B cell (primary cell): ENCODE results near the gene ELMO1. TPM values are rescaled to one million over a fixed set of nuclear protein-coding genes. Genes with fewer than 3 reads are reported as not detected.

Source experiments
- ATAC-seq: fragments of 200-7000 bp; cut with Tn5 transposase; one replicate; pipeline ENCODE4 v1.10.0; 2021; ENCODE audit warnings: low read depth, mild to moderate bottlenecking, moderate number of reproducible peaks, moderate library complexity
- CTCF ChIA-PET: fragments of 350-600 bp; sonication (Branson Sonifier 250); formaldehyde crosslinking; loops from one replicate; lab custom pipeline; 2021; ENCODE audit warnings: antibody characterized with exemption, inconsistent platforms; lab: Charles Lee
- POLR2A ChIA-PET: fragments of 350-600 bp; sonication (Branson Sonifier 250); formaldehyde crosslinking; loops from one replicate; lab custom pipeline; 2021; ENCODE audit warnings: antibody characterized with exemption; lab: Charles Lee
- DNase-seq: peaks from one replicate; pipeline ENCODE4 v3.0.0; 2013
- H2AFZ ChIP-seq: 2 replicates; pipeline ENCODE4 v1.6.1; 2012; ENCODE audit warnings: mild to moderate bottlenecking, low read depth, low read length; ENCODE audit not compliant: insufficient read depth, poor library complexity, severe bottlenecking
- H3K27ac ChIP-seq, 2 donors: 1 replicate in 1 of 2; 2 replicates in 1 of 2; pipeline ENCODE4 v1.5.1; 2012 to 2013; ENCODE audit warnings: low read length in 2 of 2, mild to moderate bottlenecking in 2 of 2, moderate library complexity in 1 of 2
- H3K27me3 ChIP-seq, 4 experiments: fragments of 200-600 bp in 1 of 4; sonication (generic) in 1 of 4; replicated peaks in 1 of 4; 1 replicate in 2 of 4; 2 replicates in 2 of 4; pipeline versions ENCODE4 v1.6.1 to v1.7.0; 2013 to 2016; ENCODE audit warnings: low read length in 3 of 4, mild to moderate bottlenecking in 2 of 4, mixed read lengths in 1 of 4, moderate library complexity in 1 of 4; ENCODE audit not compliant: insufficient read depth in 4 of 4, control insufficient read depth in 3 of 4; ENCODE audit errors: control extremely low read depth in 1 of 4
- H3K36me3 ChIP-seq, 2 experiments: replicated peaks in 1 of 2; 1 replicate in 1 of 2; 2 replicates in 1 of 2; pipeline versions ENCODE4 v1.6.1 to v1.7.1; 2013; ENCODE audit warnings: low read length in 1 of 2; ENCODE audit not compliant: insufficient read depth in 2 of 2, control insufficient read depth in 1 of 2; ENCODE audit errors: control extremely low read depth in 1 of 2, extremely low read depth in 1 of 2
- H3K4me1 ChIP-seq, 2 donors: fragments of 200-600 bp in 1 of 2; sonication (generic) in 1 of 2; 1 replicate in 1 of 2; 2 replicates in 1 of 2; pipeline versions ENCODE4 v1.5.1 to v1.6.1; 2013 to 2017; ENCODE audit warnings: low read length in 2 of 2; ENCODE audit not compliant: control insufficient read depth in 2 of 2, insufficient read depth in 2 of 2
- H3K4me2 ChIP-seq: replicated peaks from 2 replicates; pipeline ENCODE3; 2012; ENCODE audit warnings: mild to moderate bottlenecking, low read depth, low read length; ENCODE audit not compliant: poor library complexity, severe bottlenecking
- H3K4me3 ChIP-seq, 5 experiments: fragments of 200-600 bp in 1 of 5; sonication (generic) in 1 of 5; 1 replicate in 3 of 5; 2 replicates in 2 of 5; pipeline versions ENCODE4 v1.5.1 to v1.7.0; 2011 to 2016; ENCODE audit warnings: low read length in 4 of 5, mild to moderate bottlenecking in 4 of 5, low read depth in 2 of 5, control low read depth in 1 of 5, moderate library complexity in 1 of 5; ENCODE audit not compliant: insufficient read depth in 1 of 5; ENCODE audit errors: control extremely low read depth in 1 of 5, extremely low read depth in 1 of 5
- H3K79me2 ChIP-seq: fragments of 200-600 bp; sonication (generic); one replicate; pipeline ENCODE4 v1.6.0; 2016; ENCODE audit warnings: low read length; ENCODE audit not compliant: control insufficient read depth, insufficient read depth
- H3K9ac ChIP-seq: fragments of 200-600 bp; sonication (generic); 2 replicates; pipeline ENCODE4 v1.6.1; 2017; ENCODE audit warnings: mild to moderate bottlenecking, low read length, moderate library complexity
- H3K9me3 ChIP-seq, 3 donors: one replicate each; pipeline versions ENCODE4 v1.6.1 to v1.7.1; 2013; ENCODE audit warnings: low read length in 2 of 3; ENCODE audit not compliant: control insufficient read depth in 2 of 3, insufficient read depth in 1 of 3; ENCODE audit errors: control extremely low read depth in 1 of 3
- H4K20me1 ChIP-seq: 2 replicates; pipeline ENCODE4 v1.6.0; 2012; ENCODE audit warnings: mild to moderate bottlenecking, low read length; ENCODE audit not compliant: insufficient read depth, control insufficient read depth, poor library complexity, severe bottlenecking
- H3K27ac Mint-ChIP-seq: one replicate; pipeline ENCODE4 v1.8.0; 2021; ENCODE audit warnings: mixed read lengths
- H3K27me3 Mint-ChIP-seq: one replicate; pipeline ENCODE4 v1.8.0; 2021; ENCODE audit warnings: mixed read lengths
- H3K4me1 Mint-ChIP-seq: one replicate; pipeline ENCODE4 v1.8.0; 2021; ENCODE audit warnings: mixed read lengths
- H3K4me3 Mint-ChIP-seq: one replicate; pipeline ENCODE4 v1.8.0; 2021; ENCODE audit warnings: mixed read lengths
- H3K9me3 Mint-ChIP-seq: one replicate; pipeline ENCODE4 v1.8.0; 2022; ENCODE audit warnings: mixed read lengths; ENCODE audit not compliant: insufficient read depth
- CTCF ChIP-seq: fragments of 200-600 bp; IDR thresholded peaks from one replicate; pipeline ENCODE4 v1.8.0; 2022; ENCODE audit warnings: antibody characterized with exemption, mild to moderate bottlenecking
- EZH2 ChIP-seq: IDR thresholded peaks from 2 replicates; pipeline ENCODE4 v1.6.1; 2012; ENCODE audit warnings: borderline replicate concordance, low read depth, mild to moderate bottlenecking, moderate library complexity, low read length; ENCODE audit not compliant: insufficient read depth, poor library complexity, severe bottlenecking
- WGBS: methylation state at CpG from one replicate; pipeline ENCODE4 v1.1.5; 2013; ENCODE audit warnings: missing lambda C conversion rate; ENCODE audit not compliant: insufficient coverage; 5-methylcytosine and 5-hydroxymethylcytosine counted together
- intact Hi-C: fragments of 100-400 bp; cut with micrococcal nuclease; formaldehyde crosslinking; loops from one replicate; pipeline ENCODE4 v1.10.0; 2022
- polyA plus RNA-seq: library from polyadenylated mRNA; depleted of rRNA; stranded (reverse); fragments of >200 nt; gene quantifications from 2 replicates; pipeline ENCODE4 v1.2.3, GENCODE V29; 2012
- total RNA-seq, 2 donors: library from RNA; stranded (reverse); fragments of 120-200 nt in 1 of 2; gene quantifications; 1 replicate in 1 of 2; 2 replicates in 1 of 2; pipeline versions ENCODE4 v1.2.3 to v1.2.4, GENCODE V29; 2013 to 2022

ELMO1 gene
- total and polyA plus RNA-seq, 2 donors (not counting 1 experiment from before 2014, with no cell fraction given) = 44.7 to 177 TPM

- Histone ChIP-seq H3K9ac (no peak overlapping the region), H2AFZ (no peak overlapping the region), H3K4me1 (no peaks in the 10 kb centered on the region), H3K27ac (no peak overlapping the region), H3K27me3 (no peaks in the 10 kb centered on the region), H4K20me1 (peaks cover 8% of the 10 kb centered on the region), H3K4me2 (no peak overlapping the region), H3K79me2 (no peaks in the 10 kb centered on the region), H3K36me3 (peaks cover 2 to 6% of the 10 kb centered on the region in 2 experiments), H3K4me3 (no peak overlapping the region), H3K9me3 (peaks cover 0 to 5% (median 4%) of the 10 kb centered on the region in 3 donors)
- intact Hi-C loops = no loop called here
- Mint-ChIP-seq H3K4me1 (no peaks in the 10 kb centered on the region), H3K27me3 (no peaks in the 10 kb centered on the region), H3K4me3 (no peak overlapping the region), H3K27ac (no peak overlapping the region), H3K9me3 (peaks cover 5% of the 10 kb centered on the region)
- POLR2A ChIA-PET = no interaction called here
- TF ChIP-seq EZH2 (no peak), CTCF (no peak)
- no peak for DNase-seq
- CTCF ChIA-PET = no interaction called here
- no peak for ATAC-seq
These were observed 532.0 kb downstream of the ELMO1 start for GRCh38 chr7:36916619-36917018.

GRCh38 chr7:36916116-36916515 lies 532.5 kb downstream of the ELMO1 start:
- Mint-ChIP-seq H3K4me3 (no peak overlapping the region), H3K4me1 (no peaks in the 10 kb centered on the region), H3K27me3 (no peaks in the 10 kb centered on the region), H3K9me3 (no peaks in the 10 kb centered on the region), H3K27ac (no peak overlapping the region)
- DNase-seq (no peak), ATAC-seq (no peak)
- TF ChIP-seq CTCF (no peak), EZH2 (no peak)
- no peak overlapping the region for H2AFZ ChIP-seq
- H3K79me2 ChIP-seq = no peaks in the 10 kb centered on the region
- no peaks in the 10 kb centered on the region for H3K27me3 ChIP-seq
- peaks cover 10% of the 10 kb centered on the region for H4K20me1 ChIP-seq
- H3K27ac ChIP-seq = no peak overlapping the region
- CTCF ChIA-PET = no interaction called here
- POLR2A ChIA-PET = interaction anchor here (0.6 kb wide), 1 partner anchor 32 kb away, joined by 4 read pairs; no protein-coding TSS in a partner anchor
- intact Hi-C loops = no loop called here
- H3K4me1 ChIP-seq = no peaks in the 10 kb centered on the region
- no peak overlapping the region for H3K9ac ChIP-seq
- peaks cover 0 to 3% (median under 1%) of the 10 kb centered on the region in 3 donors for H3K9me3 ChIP-seq
- H3K4me2 ChIP-seq = no peak overlapping the region
- peaks cover 2 to 6% of the 10 kb centered on the region in 2 experiments for H3K36me3 ChIP-seq
- WGBS = no CpG with 5 or more reads among the region's 3 CpGs
- no peak overlapping the region for H3K4me3 ChIP-seq
